HG03432 (cell line): ENCODE data around the gene SPRY4.
"Not testable (repeated sequence)": the region's sequence is repeated elsewhere in the genome, so short reads cannot be mapped to it uniquely, and the experiment has no call there.

Experiments used
- ATAC-seq: cut with Tn5 transposase; IDR thresholded peaks from one replicate; pipeline ENCODE4 v1.9.1; 2021; ENCODE audit warnings: mild to moderate bottlenecking, moderate library complexity; ENCODE audit not compliant: unreplicated experiment

Gene SPRY4

DNA sequence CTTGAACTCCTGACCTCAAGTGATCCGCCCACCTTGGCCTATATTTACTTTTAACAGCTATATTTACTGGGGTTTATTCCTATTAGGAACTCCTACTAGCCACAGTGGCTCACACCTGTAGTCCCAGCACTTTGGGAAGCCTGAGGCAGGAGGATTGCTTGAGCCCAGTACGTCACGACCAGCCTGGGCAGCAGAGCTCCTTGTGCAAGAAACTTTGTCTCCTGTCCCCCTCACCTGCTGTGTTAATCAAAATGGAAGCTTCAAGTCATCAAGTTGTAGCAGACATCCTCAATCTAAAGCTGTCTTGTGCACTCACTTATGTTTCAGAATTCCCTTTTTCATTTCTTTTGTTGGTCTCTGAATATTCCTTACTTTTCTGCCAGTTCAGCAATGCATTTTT, 15.0 kb upstream of the SPRY4 start:
- no peak for ATAC-seq

DNA sequence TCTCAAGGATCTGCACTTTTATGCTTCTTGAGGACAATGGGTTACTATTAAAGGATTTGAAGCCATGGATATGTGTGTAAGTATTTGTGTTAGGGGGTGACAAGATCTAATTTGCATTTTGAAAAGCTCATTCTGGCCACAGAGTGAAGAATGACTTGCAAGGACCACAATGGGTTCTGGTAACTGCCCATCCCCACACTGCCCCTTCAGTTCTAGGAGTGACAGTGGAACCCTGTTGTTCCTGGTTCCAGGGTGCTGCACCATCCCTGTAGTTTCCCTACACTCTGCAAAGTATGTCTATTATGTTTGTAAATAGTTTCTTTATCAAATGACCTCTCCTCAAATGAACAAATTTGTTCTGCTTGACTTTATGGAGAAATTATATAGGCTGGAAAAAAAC, 9.7 kb upstream of the SPRY4 start:
- ATAC-seq = no peak

DNA sequence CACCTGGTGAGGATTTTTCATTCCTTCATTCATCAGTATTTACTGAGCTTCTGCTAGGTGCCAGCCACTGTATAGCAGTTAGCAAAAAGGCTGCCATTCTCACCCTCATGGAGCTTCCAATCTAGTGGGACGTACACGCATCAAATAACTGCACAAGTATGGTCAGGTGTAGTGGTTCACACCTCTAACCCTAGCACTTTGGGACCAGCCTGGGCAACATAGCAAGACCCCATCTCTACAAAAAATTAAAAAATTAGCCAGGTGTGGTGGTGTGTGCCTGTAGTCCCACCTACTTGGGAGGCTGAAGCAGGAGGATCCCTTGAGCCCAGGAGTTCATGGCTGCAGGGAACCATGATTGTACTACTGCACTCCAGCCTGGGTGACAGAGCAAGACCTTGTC, 8.9 kb upstream of the SPRY4 start:
- not testable (repeated sequence) for ATAC-seq

DNA sequence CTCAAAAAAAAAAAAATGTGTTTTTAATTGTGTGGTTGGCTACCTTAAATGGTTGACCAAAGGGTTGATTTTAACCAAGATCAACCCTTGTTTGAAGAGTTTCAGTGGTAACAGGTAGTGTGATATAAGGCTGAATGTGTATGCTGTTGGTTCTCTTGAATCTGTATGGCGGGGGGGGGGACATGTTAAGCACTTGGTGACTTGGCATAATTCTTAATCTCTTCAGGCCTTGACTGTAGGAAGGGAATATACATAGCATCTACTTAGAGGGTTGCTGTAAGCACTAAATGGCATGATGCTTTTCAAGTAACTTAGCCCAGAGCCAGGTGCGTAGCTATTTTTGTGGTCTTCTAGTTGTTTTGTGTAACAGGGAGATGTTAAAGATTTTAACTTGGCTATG, 5.6 kb upstream of the SPRY4 start:
- ATAC-seq = no peak

DNA sequence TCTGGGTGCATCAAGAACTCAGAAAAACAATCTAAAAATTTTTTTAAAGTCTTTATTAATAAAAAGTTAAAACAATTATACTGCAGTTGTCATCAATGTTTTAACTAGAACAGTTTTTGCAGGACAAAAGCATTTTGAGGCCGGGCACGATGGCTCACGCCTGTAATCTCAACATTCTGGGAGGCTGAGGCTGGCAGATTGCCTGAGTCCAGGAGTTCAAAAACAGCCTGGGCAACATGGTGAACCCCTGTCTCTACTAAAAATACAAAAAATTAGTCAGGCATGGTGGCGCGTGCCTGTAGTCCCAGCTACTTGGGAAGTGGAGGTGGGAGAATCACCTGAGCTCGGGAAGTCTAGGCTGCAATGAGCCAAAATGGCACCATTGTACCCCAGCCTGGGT, 5.2 kb upstream of the SPRY4 start:
- no peak for ATAC-seq

DNA sequence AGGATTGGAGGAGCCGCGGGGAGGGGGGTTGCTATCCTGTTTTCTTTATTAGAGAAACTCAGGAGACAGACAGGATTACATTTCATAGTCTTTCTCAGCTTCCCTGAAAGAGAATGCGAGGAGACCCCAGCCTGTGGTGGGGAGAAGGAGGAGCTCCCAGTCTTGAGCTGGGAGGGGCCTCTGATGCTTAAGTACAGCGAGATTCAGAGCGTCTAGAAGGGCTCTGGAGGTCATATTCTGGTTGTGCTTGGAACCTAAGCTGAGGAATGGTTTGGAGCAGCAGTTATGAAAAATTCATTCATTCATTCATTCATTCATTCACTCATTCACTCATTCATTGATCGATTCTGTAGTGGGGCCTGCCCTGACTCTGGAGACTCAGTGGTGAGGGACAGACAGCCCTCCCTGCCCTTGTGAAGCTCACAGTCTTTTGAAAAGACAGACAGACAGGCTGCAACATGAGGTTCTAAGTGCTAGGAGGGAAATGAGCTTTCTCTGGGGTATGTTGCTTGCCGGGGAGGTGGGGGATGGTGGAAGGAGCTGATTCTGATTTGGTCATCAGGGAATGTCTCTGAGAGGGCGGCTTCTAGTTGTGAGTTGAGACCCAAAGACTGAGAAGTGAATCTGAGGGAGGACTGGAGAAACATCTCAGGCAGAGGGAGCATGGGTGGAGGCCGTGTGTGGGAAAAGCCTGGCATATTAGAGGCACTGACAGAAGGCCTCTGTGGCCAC, 2.5 kb upstream of the SPRY4 start:
- ATAC-seq = no peak

DNA sequence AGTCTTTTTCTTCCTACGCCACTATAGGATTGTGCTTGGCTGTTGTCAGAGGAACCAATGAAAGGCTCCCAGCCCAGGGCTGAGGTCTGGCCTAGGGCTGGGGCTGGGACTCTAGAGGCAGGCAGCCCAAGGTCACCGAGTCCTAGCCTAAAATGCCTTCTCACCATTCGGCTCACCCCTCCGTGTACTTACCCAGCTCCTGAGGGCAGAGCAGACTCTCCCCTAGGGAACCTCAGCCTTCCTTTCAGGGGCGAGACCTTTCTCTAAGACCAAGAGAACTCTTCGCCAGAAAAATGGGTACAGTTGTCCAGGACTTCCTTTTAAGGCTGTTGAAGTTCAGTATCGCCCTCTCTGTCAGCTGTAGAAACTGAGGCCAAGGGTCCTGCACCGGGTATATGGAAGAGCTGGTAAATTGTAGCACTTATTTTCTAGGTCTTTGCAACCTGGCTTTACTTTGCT, 1.7 kb upstream of the SPRY4 start:
- no peak for ATAC-seq

DNA sequence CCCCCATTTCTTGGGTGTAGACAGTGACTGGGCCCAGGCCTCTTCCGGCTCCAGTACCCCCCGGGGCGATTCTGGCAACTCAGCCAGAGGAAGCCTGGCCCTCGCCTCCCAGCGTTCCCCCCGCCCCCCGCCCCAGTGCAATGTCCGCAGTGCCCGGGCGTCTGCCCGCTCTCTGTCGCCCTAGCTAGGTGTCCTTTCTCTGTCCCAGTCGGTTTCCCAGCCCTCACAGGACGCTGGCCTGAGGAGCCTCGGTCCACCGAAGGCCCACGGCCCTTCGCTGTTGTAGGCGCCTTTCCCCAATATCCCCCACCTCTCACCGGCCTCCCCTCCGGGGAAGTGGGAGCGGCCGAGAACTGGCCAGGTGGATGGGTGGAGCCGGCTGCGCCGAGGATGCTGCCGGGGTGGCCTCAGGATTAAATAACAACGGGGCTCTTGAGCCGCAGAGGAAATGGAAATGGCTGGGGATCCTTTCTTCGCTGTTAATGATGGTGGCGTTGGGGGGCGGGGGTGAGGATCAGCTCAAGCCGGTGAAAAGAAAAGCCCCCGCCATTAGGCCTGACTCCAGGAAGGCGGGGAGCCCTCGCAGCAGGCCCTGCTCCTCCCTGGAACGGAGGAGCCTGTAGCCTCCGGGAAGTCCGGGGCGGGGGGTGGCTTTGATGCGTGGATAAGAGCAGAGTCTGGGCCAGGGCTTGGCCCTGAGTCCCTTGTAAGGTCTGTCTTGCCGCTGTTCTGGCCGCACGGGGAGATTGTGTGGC, 1.1 kb upstream of the SPRY4 start:
- ATAC-seq = no peak

DNA sequence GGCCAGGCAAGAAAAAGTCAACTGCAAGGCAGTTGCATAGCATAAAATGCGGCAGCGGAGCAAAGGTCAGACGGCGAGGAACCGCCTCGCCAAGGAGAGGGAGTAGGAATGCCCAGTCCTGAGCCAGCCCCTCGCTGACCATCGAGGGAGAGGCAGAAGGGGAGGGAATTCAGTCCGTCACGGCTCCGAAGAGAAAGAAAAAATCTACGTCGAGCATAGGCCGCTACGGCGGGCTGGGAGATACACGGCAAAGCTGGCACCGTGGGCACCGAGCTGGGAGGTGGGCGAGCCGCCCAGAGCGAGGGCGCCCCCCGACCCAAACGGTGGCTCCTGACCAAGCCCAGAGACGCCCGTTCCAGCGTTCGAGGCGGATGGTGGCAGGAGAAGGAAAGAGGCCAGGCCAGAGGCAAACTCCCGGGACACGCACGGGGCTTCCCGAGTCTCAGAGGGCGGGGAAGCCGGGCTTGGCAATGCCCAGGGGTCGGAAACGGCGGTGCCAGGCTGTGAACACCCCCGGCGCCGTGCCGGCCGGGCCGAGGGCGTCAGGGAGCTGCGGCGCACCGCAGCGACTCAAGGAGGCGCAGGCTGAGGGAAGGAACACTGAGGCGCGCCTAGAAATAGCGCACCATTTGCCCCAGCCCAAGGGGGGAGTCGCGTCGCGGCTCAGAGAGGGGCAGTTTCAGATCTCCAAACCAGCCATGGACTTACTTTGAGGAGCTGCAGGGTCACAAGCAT, 518 bp downstream of the SPRY4 start:
- peak; percentile 50 for ATAC-seq

DNA sequence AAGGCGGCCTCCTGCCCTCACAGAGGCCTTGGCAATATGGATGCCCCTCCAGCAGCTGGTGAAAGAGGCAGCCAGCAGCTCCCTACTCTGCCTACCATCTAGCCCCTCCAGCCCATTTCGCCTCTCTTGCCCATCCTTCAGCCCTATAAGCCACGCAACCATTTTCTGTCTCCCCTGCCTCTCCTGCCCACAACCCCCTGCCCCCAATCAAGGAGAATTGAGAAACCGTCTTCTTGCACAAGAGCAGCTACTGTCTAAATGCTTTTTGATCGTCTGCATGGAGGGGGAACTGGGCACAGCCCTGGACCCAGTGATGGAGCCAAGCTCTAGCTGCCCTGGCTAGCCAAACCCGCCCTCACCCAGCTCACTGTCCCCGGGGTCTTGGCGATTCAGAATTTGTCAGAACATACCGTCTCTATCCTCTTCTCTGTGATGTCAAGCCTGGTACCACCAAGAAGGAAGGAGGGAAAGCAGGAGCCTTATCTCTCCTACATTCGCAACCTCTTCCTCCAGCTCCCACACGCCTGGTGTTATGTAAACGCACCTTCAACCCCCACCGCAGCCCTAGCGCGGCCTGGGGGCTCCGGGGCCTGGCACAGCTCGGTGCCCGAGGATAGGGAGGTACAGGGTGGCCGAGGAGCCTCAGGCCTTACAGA, 1.2 kb downstream of the SPRY4 start:
- ATAC-seq = no peak

DNA sequence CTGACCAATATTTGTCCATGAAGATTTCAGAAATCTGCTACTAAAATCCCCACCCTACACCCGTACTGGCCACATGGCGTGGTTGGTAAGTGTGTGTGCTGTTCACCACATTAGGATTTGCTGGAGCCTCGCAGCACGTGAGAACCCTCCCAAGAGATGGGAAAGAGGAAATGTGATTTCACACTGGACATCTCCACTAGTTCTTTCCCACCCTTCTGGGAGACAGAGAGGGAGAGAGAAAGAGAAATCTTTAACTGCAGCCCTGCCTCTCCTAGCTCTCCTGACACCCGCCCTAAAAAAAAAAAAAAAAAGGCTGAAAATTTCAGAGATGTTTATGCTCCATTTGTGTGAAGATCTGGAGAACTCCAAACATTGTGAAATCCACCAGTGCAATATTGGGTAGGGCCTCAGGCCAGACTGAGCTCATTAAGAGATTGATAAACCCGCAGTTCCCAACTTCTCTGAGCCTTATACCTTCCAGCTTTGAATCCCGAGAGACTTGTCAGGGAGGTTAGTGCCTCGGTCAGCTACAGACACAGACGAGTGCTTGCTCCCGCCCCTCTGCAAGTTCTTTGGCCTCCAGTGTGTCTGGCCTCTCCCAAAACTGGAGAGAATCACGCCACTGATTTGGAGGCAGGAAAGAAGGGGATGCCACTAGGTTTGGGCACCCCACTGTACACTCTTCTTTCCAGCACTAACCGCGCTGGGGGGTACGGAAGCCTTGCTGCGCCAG, 1.9 kb downstream of the SPRY4 start:
- no peak for ATAC-seq

DNA sequence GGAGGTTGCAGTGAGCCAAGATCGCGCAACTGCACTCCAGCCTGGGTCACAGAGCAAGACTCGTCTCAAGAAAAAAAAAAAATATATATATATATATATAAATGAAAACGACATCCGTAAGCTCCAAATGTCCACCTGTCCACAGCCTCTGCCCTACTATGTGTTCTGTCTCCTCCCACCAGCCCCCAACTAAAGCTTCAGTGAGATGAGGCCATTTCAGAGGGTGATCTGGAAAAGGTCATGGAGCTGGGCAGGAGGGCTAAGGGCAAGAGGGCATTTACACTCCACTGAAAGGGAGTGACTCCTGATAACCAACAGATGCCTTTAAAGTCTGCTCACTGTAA, 2.4 kb downstream of the SPRY4 start:
- ATAC-seq = no peak

DNA sequence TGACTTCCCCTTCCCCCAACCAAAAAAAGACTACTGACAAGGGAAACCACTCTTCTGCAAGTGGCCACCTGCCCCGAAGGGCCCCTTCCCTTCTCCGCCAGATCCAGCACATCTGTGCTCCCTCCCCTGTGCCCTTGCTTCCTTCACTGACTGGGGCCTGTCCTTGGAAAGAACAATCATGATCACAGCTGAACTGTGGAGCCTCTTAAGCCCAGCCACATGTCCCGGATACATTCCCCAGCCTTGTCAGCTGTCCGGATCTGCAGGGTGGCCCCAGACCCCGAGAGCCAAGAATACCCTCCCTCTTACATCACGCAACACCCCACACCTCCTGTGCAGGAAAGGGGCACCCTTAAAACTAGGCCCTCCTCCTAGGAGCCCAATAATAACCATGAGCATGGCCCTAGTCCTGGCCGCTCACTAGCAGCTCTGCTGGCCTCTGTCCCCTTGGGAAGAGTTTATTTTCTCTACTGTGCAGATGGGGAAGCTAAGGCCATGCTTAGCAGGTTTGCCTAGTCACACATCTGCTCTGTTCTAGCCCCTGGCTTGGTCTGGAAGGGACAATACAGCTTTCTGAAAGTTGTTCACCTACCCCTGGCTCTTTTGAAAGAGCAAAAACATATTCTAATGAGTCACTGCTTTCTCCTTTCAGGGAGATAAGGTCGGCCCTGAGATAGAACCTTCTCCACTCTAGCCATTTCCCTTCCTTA, 3.8 kb downstream of the SPRY4 start:
- no peak for ATAC-seq

DNA sequence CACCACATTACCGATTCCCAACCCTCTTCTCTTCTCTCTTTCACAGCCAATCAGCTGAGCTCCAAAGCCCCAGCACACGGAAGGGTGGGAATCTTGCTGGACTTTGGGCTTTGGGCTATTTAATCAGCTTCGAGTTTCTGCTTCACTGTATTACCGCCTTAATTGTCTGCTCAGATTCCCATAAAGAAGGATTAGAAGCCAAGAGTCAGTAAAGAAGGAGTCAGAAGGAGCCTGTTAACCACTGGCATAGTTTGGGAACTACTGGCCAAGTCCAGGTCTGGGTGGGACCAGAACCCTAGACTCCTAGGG, 4.4 kb downstream of the SPRY4 start:
- ATAC-seq = no peak

DNA sequence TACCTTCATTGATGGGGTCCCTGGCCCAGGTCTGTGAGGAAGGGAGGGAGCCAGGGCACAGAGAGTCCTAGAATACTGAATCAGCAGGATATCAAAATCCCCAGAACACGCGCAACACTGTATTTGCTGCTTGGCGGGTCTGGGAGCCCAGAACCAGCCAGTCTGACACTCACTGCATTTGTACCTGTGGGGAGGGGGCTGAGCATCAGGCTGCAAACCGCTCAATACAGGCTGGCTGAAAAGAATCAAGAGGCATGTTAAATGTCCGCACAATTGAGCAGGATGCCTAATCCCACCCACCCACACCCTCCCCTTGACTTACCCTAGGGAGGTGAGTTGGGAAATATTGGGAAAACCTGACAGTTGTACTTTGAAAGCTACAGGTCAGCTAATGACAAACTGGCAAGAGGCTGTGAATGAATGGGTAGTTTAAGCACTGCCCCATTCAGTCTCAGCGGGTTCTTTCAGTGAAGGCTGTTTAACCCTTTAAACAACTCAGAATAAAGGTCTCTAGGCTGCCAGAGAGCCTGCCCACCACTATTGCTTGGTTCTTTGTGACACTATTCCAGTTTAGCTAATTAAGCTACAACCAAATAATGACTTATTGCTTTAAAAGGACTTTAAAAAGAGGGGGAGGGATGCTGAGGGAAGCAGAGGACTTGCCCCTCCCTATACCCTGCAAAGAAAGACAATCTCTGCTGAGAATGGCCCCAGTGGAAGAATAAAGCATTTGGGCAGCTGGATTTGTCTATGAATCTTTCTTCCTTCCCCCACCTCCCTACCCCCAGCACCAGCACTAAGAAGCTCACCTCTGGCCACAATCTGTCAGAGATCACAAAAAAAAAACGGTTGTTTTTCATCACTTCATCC, 5.0 kb downstream of the SPRY4 start:
- ATAC-seq = no peak

DNA sequence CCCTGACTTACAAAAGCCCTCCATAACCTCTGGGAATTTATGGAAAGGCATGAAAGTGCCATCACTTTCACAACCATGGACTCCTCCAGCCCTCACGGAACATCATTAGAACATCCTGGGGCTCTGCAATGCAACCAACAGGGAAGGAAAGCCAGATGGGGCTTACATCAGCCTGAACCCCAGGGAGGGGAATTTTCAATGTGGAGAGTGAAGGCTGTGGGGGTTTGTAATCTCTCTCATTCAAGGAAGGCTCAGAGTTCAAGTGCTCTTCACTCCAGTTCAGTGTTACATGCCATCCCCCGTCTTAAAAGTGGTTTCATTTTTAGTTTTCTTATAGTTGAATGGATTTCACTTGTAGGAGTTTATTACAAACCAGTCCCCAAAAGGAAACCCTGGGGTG, 5.7 kb downstream of the SPRY4 start:
- peak; percentile 31 for ATAC-seq

DNA sequence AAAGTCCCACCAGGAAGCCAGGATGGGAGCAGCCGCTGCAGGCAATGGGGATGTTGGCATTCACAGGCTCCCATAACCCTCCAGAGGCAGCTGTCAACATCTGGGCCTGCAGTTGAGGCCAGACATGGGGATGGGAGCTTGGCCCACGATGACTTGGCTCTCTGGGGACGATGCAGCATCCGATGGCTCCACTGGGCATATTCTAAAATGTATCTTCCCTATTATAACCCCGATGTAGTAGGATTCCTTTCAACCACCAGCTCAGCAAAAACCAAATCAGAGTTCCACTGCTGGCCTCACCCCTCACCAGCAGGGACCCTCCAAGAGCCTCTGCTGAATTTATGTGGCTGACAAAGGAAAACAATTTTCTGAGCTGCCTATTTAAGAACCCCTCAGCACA, 7.1 kb downstream of the SPRY4 start:
- ATAC-seq = no peak

DNA sequence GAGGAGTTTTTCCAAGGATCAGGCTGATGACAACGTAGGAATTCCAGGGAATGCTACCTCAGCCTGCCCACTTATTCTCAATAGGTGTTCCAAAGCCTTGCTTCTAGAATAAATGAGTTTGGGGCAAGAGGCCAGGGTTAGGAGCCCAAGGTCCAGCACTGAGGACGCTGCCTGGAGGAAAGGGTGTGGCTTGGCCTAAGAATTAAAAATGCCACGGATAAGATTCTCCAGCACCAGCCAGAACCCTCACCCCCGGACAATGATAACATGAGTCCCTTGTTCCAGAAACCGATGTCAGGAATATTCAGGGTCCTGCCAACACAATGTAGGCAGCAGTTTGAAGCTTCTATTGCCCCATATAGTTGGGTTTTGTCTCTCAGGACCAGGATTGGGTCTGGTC, 7.6 kb downstream of the SPRY4 start:
- ATAC-seq = no peak

DNA sequence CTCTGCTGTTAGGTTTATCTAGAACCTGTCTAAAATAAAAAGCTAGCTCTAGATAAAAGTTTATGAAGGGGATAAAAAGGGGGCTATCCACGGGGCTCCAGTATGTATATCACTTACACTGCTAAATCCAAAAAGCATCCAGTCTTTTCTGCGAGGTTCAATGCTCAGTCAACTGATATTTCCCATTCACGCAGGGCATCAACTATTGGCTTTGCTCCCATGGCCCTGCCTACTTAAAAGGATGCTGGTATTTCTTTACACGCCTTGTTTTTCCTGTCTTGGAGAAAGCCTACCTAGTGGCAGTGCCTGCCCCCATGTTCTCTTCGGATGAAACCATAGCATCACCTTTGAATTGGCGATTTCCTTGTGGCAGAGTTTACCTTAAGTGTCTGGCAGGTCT, 8.1 kb downstream of the SPRY4 start:
- no peak for ATAC-seq
